HepG2 (cell line): ENCODE data around the gene PPARA. TPM values are rescaled to one million over a fixed set of nuclear protein-coding genes. Genes with fewer than 3 reads are reported as not detected.
A peak's percentile ranks its signal among the peaks of the same experiment; 100 is the strongest.

Source experiments
- CEBPZ ChIP-seq: IDR thresholded peaks from 2 replicates; pipeline ENCODE4 v1.6.1; 2012; ENCODE audit warnings: low read length, improper control_type of control experiment
- CTCF ChIP-seq: sonication (generic); formaldehyde crosslinking; IDR thresholded peaks from 2 replicates; pipeline ENCODE4 v1.5.0; 2020; ENCODE audit warnings: mild to moderate bottlenecking, missing genetic modification reagents, moderate library complexity
- ZBTB7B ChIP-seq: sonication (generic); formaldehyde crosslinking; IDR thresholded peaks from 2 replicates; pipeline ENCODE4 v1.4.0; 2020; ENCODE audit warnings: missing genetic modification reagents
- ZFP91 ChIP-seq: sonication (generic); formaldehyde crosslinking; IDR thresholded peaks from 2 replicates; pipeline ENCODE4 v1.9.0; 2022; ENCODE audit warnings: missing genetic modification reagents, mild to moderate bottlenecking, borderline replicate concordance
- ZFX ChIP-seq: sonication (generic); formaldehyde crosslinking; IDR thresholded peaks from 2 replicates; pipeline ENCODE4 v1.4.0; 2020; ENCODE audit warnings: mild to moderate bottlenecking, low read depth, missing genetic modification reagents, moderate library complexity
- ZNF513 ChIP-seq: sonication (generic); formaldehyde crosslinking; conservative IDR thresholded peaks from 2 replicates; pipeline ENCODE4 v1.5.0; 2020; ENCODE audit warnings: missing genetic modification reagents
- ZNF746 ChIP-seq: sonication (generic); formaldehyde crosslinking; IDR thresholded peaks from 2 replicates; pipeline ENCODE4 v1.8.0; 2022; ENCODE audit warnings: mild to moderate bottlenecking, missing genetic modification reagents
- ZSCAN25 ChIP-seq: sonication (generic); formaldehyde crosslinking; IDR thresholded peaks from 2 replicates; pipeline ENCODE4 v1.8.0; 2022; ENCODE audit warnings: mild to moderate bottlenecking, missing genetic modification reagents
- polyA plus RNA-seq, 8 experiments: library from polyadenylated mRNA; depleted of rRNA in 3 of 8; stranded (reverse) in 7 of 8; unstranded in 1 of 8; fragments of >200 nt; fragmentation: Illumina TruSeq in 4 of 8; extraction: Trizol in 4 of 8; gene quantifications; 2 replicates each; pipeline versions ENCODE4 v1.2.1 to v1.2.3, GENCODE V29; 2011 to 2016; ENCODE audit warnings: low read depth in 4 of 8, missing spikeins in 1 of 8, mixed read lengths in 1 of 8; ENCODE audit not compliant: insufficient read depth in 1 of 8
- total RNA-seq, 5 experiments: library from RNA; depleted of rRNA; stranded (reverse); fragments of >200 nt; fragmentation: Illumina TruSeq; extraction: Trizol; gene quantifications; 2 replicates each; pipeline ENCODE4 v1.2.3, GENCODE V29; 2016; ENCODE audit warnings: low read depth in 1 of 5

The PPARA gene
- total and polyA plus RNA-seq, 2 of the 13 experiments (the other 11 are each of a cell fraction or from before 2014, with no cell fraction given), result 18.2 to 24.7 TPM

DNA sequence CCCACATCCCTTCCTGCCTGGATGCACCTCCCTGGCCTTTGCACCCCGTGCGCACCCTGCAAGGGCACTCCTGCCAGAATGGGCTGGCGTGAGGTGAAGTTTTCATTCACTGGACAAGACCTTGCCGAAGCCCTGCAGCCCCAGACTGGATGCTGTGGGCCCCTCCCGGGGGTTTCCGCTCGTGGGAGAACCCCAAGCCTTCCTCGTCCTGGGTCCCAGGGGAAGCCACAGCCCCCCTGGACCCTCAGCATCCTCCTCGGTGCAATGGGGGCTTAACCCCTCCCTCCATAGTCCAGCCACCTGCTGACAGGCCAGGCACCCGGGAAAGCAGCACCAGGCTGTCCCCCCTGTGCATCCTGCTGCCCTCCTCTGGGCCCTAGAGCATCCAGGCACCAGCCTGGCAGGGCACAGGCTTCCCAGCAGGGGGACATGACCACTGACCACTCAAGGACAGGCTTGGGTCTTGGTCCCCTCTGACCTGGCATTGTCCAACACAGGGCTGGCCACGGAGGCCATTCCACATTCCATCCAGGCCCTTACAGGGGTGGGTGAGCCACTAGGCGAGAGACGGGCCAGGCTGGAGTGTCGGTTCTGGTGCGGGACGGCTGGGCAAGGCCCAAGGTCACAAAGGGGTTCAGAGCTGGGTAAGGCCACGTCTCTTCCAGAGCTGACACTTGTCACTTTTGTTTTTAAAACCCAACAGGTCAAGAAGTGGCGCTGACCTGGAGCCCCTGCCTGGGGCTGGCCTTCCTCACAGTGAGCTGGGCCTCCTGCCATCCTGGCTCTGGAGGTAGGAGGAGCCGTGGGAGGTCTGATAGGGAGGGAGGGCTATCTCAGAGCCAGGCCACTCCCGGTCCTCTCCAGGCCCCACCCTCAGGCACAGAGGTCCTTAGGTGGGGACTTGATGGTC is 41.5 kb upstream of the PPARA start (continued):
- 0 out of 2 replicates have a peak, but pooled peaks have one; percentile 42 for TF ChIP-seq ZFP91 (CRISPR knock-in tag)
- TF ChIP-seq ZNF513, result no peak
- 0 out of 2 replicates have a peak, but pooled peaks have one; percentile 40 for TF ChIP-seq ZFX (CRISPR knock-in tag)
- TF ChIP-seq ZNF746 (CRISPR knock-in tag), result no peak
- 0 out of 2 replicates have a peak, but pooled peaks have one; percentile 28 for TF ChIP-seq ZSCAN25 (CRISPR knock-in tag)
- 0 out of 2 replicates have a peak, but pooled peaks have one; percentile 28 for TF ChIP-seq ZBTB7B
- TF ChIP-seq CTCF (CRISPR knock-in tag), result 0 out of 2 replicates have a peak, but pooled peaks have one; percentile 9
- TF ChIP-seq CEBPZ, result no peak
